Right lobe of liver (tissue), 4 donors: Measurements from ENCODE around the gene ABL2.

ENCODE experiments used
- CTCF ChIP-seq, 4 donors: fragments of 200-600 bp in 3 of 4; fragments of 450-650 bp in 1 of 4; IDR thresholded peaks; one replicate each; pipeline versions ENCODE4 v1.5.1 to v1.8.0; 2016 to 2022; ENCODE audit warnings: antibody characterized with exemption in 4 of 4, mild to moderate bottlenecking in 2 of 4
- POLR2A ChIP-seq: fragments of 450-650 bp; IDR thresholded peaks from one replicate; pipeline ENCODE4 v1.6.1; 2017; ENCODE audit warnings: antibody characterized with exemption, mild to moderate bottlenecking
- donor health status: DM: no; HTN: no; CAD: no.
- donor health status: DM: no; HTN: no; CAD: no.
- donor health status: DM: no; HTN: yes; CAD: no.

GRCh38 chr1:179231923-179232322 lies 2.4 kb upstream of the ABL2 start:
- TF ChIP-seq POLR2A (no peak), CTCF (IDR thresholded peaks at IDR 0.05) (no peak)
